ENCODE results near the gene KLHL2.

- TF ChIP-seq SMAD9 (CRISPR knock-in tag; IDR thresholded peaks at IDR 0.05) (no peak), MAFK (conservative IDR thresholded peaks at IDR 0.05 in 1 of 2, IDR thresholded peaks at IDR 0.05 in 1 of 2; ENCODE audit: low read length in 2 of 2) (no peak), CTCF (CRISPR knock-in tag; IDR thresholded peaks at IDR 0.05) (no peak)
Observed at GRCh38 chr4:165328101-165328425, 120.7 kb downstream of the KLHL2 start.
